SU-DHL-6 (cell line): Measurements from ENCODE around the gene PTPRN2.

Experiments used
- H2AFZ ChIP-seq: fragments of 200-600 bp; sonication (generic); 2 replicates; pipeline ENCODE4 v1.6.1; 2014; ENCODE audit warnings: low read depth, mild to moderate bottlenecking, moderate library complexity, mixed read lengths, antibody characterized with exemption, low read length; ENCODE audit not compliant: severe bottlenecking
- H3F3A ChIP-seq: fragments of 200-600 bp; shearing (Covaris generic); 2 replicates; pipeline ENCODE4 v1.6.0; 2016; ENCODE audit warnings: antibody characterized with exemption, mild to moderate bottlenecking; ENCODE audit not compliant: insufficient read depth
- H3K27ac ChIP-seq: fragments of 200-600 bp; sonication (generic); 2 replicates; pipeline ENCODE4 v1.5.1; 2016; ENCODE audit warnings: low read depth, mild to moderate bottlenecking, low read length, moderate library complexity, mixed read lengths
- H3K27me3 ChIP-seq: fragments of 200-600 bp; sonication (generic), shearing (Covaris generic); 2 replicates; pipeline ENCODE4 v1.6.0; 2014; ENCODE audit warnings: mild to moderate bottlenecking, low read length
- H3K36me3 ChIP-seq: fragments of 200-600 bp; sonication (generic); 2 replicates; pipeline ENCODE4 v1.6.1; 2014; ENCODE audit warnings: mild to moderate bottlenecking, low read length, mixed read lengths
- H3K4me2 ChIP-seq: fragments of 300-600, 200-600 bp; shearing (Covaris generic), sonication (generic); 2 replicates; pipeline ENCODE4 v1.6.0; 2014; ENCODE audit warnings: low read length, low read depth, mild to moderate bottlenecking; ENCODE audit not compliant: poor library complexity, severe bottlenecking
- H3K4me3 ChIP-seq: fragments of 200-600 bp; sonication (generic); 2 replicates; pipeline ENCODE4 v1.5.1; 2014; ENCODE audit warnings: antibody characterized with exemption, low read length, mild to moderate bottlenecking, mixed read lengths; ENCODE audit not compliant: insufficient read depth, poor library complexity, severe bottlenecking
- H3K79me2 ChIP-seq: fragments of 200-600 bp; sonication (generic); 2 replicates; pipeline ENCODE4 v1.6.1; 2014; ENCODE audit warnings: mild to moderate bottlenecking, low read length, moderate library complexity; ENCODE audit not compliant: insufficient read depth
- H3K9ac ChIP-seq: fragments of 200-600 bp; sonication (generic); 2 replicates; pipeline ENCODE4 v1.7.0; 2014; ENCODE audit warnings: mild to moderate bottlenecking, low read length
- H3K9me2 ChIP-seq: fragments of 200-600 bp; sonication (generic); replicated peaks from 2 replicates; pipeline ENCODE4 v1.6.1; 2014; ENCODE audit warnings: low read length; ENCODE audit not compliant: insufficient read depth
- H3K9me3 ChIP-seq: fragments of 200-600 bp; sonication (generic); 2 replicates; pipeline ENCODE4 v1.6.1; 2014; ENCODE audit warnings: low read length, mixed read lengths; ENCODE audit not compliant: insufficient read depth
- H4K20me1 ChIP-seq: fragments of 200-600 bp; sonication (generic); 2 replicates; pipeline ENCODE4 v1.6.1; 2014; ENCODE audit warnings: low read depth, mild to moderate bottlenecking, antibody characterized with exemption, low read length, moderate library complexity, mixed read lengths
- CTCF ChIP-seq: fragments of 200-600 bp; sonication (generic); IDR thresholded peaks from one replicate; pipeline ENCODE4 v1.5.1; 2017; ENCODE audit warnings: antibody characterized with exemption, mild to moderate bottlenecking, low read length, moderate library complexity; ENCODE audit not compliant: insufficient read depth, poor library complexity, severe bottlenecking
- EZH2phosphoT487 ChIP-seq: fragments of 200-600 bp; sonication (generic), shearing (Covaris generic); conservative IDR thresholded peaks from 2 replicates; pipeline ENCODE4 v1.6.1; 2018; ENCODE audit warnings: mild to moderate bottlenecking, antibody characterized with exemption, low read length, moderate library complexity, mixed read lengths

PTPRN2 gene

GRCh38 chr7:158057446-158057845, 530.2 kb downstream of the PTPRN2 start:
- Histone ChIP-seq H3K4me2 (no peak overlapping the region), H3K9me2 (no peaks in the 10 kb centered on the region), H3K27me3 (no peaks in the 10 kb centered on the region), H3K4me3 (no peak overlapping the region), H3K36me3 (no peaks in the 10 kb centered on the region), H3K27ac (no peak overlapping the region), H3F3A (no peaks in the 10 kb centered on the region), H4K20me1 (no peaks in the 10 kb centered on the region), H3K9ac (no peak overlapping the region), H3K79me2 (no peaks in the 10 kb centered on the region), H2AFZ (no peak overlapping the region), H3K9me3 (no peaks in the 10 kb centered on the region)
- no peak for TF ChIP-seq EZH2phosphoT487
- TF ChIP-seq CTCF: no peak

- no peak overlapping the region for H3K27ac ChIP-seq
- H3K36me3 ChIP-seq: no peaks in the 10 kb centered on the region
- no peak overlapping the region for H3K4me3 ChIP-seq
- H3K4me2 ChIP-seq: no peak overlapping the region
- no peaks in the 10 kb centered on the region for H3K9me3 ChIP-seq
- no peaks in the 10 kb centered on the region for H4K20me1 ChIP-seq
- no peaks in the 10 kb centered on the region for H3K79me2 ChIP-seq
- H3K27me3 ChIP-seq: no peaks in the 10 kb centered on the region
- H3K9ac ChIP-seq: no peak overlapping the region
- TF ChIP-seq CTCF (no peak), EZH2phosphoT487 (no peak)
- H3K9me2 ChIP-seq: no peaks in the 10 kb centered on the region
- H2AFZ ChIP-seq: no peak overlapping the region
- H3F3A ChIP-seq: no peaks in the 10 kb centered on the region
These were observed 530.9 kb downstream of the PTPRN2 start for GRCh38 chr7:158056761-158057160.

- H2AFZ ChIP-seq: no peak overlapping the region
- no peaks in the 10 kb centered on the region for H4K20me1 ChIP-seq
- TF ChIP-seq EZH2phosphoT487 (no peak), CTCF (no peak)
- H3K4me2 ChIP-seq: no peak overlapping the region
- H3K79me2 ChIP-seq: no peaks in the 10 kb centered on the region
- H3K36me3 ChIP-seq: no peaks in the 10 kb centered on the region
- H3K9me2 ChIP-seq: no peaks in the 10 kb centered on the region
- H3K27ac ChIP-seq: no peak overlapping the region
- no peaks in the 10 kb centered on the region for H3K9me3 ChIP-seq
- H3K9ac ChIP-seq: no peak overlapping the region
- H3K27me3 ChIP-seq: no peaks in the 10 kb centered on the region
- no peaks in the 10 kb centered on the region for H3F3A ChIP-seq
- H3K4me3 ChIP-seq: no peak overlapping the region
These were observed 531.7 kb downstream of the PTPRN2 start for GRCh38 chr7:158055726-158056510.
